ENCODE measurements around the gene CHD9.

DNA sequence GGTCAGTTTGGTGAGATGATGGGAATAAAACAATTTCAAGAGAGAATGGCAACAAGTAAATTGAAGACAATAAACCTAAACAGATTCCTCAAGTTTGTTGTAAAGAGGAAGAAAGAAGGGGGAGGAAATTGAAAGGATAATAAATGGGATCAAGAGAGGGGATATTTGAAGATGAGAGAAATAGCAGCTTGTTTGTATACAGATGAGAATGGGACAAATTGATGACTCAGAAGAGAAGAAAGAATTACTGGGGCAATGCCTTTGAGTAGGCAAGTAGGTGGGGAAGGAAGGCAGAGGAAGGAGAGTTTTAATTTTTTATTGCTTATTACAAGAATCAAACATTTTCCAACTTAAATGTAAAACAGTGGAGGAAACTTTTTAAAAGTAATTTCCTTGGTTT, 98.3 kb downstream of the CHD9 start:
- TF ChIP-seq ZNF274 (IDR thresholded peaks at IDR 0.05; ENCODE audit: low read depth, low read length) (no peak), YY1 (IDR thresholded peaks at IDR 0.05; ENCODE audit: insufficient read depth, insufficient read length) (no peak)

Data from NT2/D1 (cell line).